Epithelial cell of proximal tubule (primary cell): ENCODE data around the gene KIAA1549. TPM values are rescaled to one million over a fixed set of nuclear protein-coding genes. Genes with fewer than 3 reads are reported as not detected.
"Not testable (repeated sequence)": the region's sequence is repeated elsewhere in the genome, so short reads cannot be mapped to it uniquely, and the experiment has no call there.

Experiments used
- DNase-seq: peaks from one replicate; pipeline ENCODE4 v3.0.0-alpha.2; 2011; ENCODE audit warnings: low read depth
- H3K4me3 ChIP-seq: 2 replicates; pipeline ENCODE4 v1.5.1; 2011; ENCODE audit warnings: low read depth, mild to moderate bottlenecking, low read length
- CTCF ChIP-seq: conservative IDR thresholded peaks from 2 replicates; pipeline ENCODE4 v1.5.1; 2012; ENCODE audit warnings: low read depth, mild to moderate bottlenecking, low read length
- total RNA-seq: library from RNA; depleted of rRNA; stranded (reverse); fragments of >200 nt; gene quantifications from 2 replicates; pipeline ENCODE4 v1.2.3, GENCODE V29; 2015

The KIAA1549 gene
- total RNA-seq, 1 donor from 2014 or later = 1.8 TPM

- no peak for DNase-seq
- H3K4me3 ChIP-seq = peak overlapping the region; percentile 71
- TF ChIP-seq CTCF = no peak
These were observed 462 bp downstream of the KIAA1549 start for GRCh38 chr7:138980563-138981291.

GRCh38 chr7:138979988-138980562 is 1.1 kb downstream of the KIAA1549 start:
- no peak for DNase-seq
- TF ChIP-seq CTCF = no peak
- peak overlapping the region; percentile 71 for H3K4me3 ChIP-seq

GRCh38 chr7:138979226-138979979 is 1.8 kb downstream of the KIAA1549 start:
- DNase-seq = no peak
- peak overlapping the region; percentile 71 for H3K4me3 ChIP-seq
- peak; percentile 26 for TF ChIP-seq CTCF

- DNase-seq = no peak
- no peak for TF ChIP-seq CTCF
- H3K4me3 ChIP-seq = no peak overlapping the region
These were observed 2.5 kb downstream of the KIAA1549 start for GRCh38 chr7:138978541-138979184.

- DNase-seq, H3K4me3 ChIP-seq: not testable (repeated sequence)
These were observed 5.0 kb downstream of the KIAA1549 start for GRCh38 chr7:138976161-138976560.

- no peak for DNase-seq
- no peak overlapping the region for H3K4me3 ChIP-seq
- TF ChIP-seq CTCF = no peak
These were observed 5.7 kb downstream of the KIAA1549 start for GRCh38 chr7:138975343-138976104.
